ACHN (cell line): Measurements from ENCODE around the gene EPB41L4A.
"Not testable (repeated sequence)": the region's sequence is repeated elsewhere in the genome, so short reads cannot be mapped to it uniquely, and the experiment has no call there.

ENCODE experiments used
- DNase-seq: peaks from one replicate; pipeline ENCODE4 v3.0.0-alpha.2; 2015
- in situ Hi-C: cut with HindIII; loops from 2 replicates; pipeline ENCODE4 v1.10.0; 2017; ENCODE audit warnings: low sequenced_read_pairs, low pct_ligation_motif_present, low pct_unique_long_range_greater_than_20kb

EPB41L4A gene

GRCh38 chr5:112367400-112367799 is 51.7 kb downstream of the EPB41L4A start:
- in situ Hi-C loops, result no loop called here
- DNase-seq, result no peak

GRCh38 chr5:112366987-112367386 is 52.1 kb downstream of the EPB41L4A start:
- in situ Hi-C loops, result no loop called here

GRCh38 chr5:112360740-112361139 is 58.3 kb downstream of the EPB41L4A start:
- DNase-seq, in situ Hi-C loops: not testable (repeated sequence)

More at GRCh38 chr5:112366987-112367386, 52.1 kb downstream of the EPB41L4A start:
- peak; percentile 11 for DNase-seq

GRCh38 chr5:112356178-112356956 is 62.7 kb downstream of the EPB41L4A start:
- no peak for DNase-seq
- in situ Hi-C loops, result no loop called here

- in situ Hi-C loops, result no loop called here
- no peak for DNase-seq
These were observed 63.9 kb downstream of the EPB41L4A start for GRCh38 chr5:112355058-112355685.

GRCh38 chr5:112353678-112354077 is 65.4 kb downstream of the EPB41L4A start:
- in situ Hi-C loops, result no loop called here
- DNase-seq, result no peak

- DNase-seq, result no peak
- in situ Hi-C loops, result no loop called here
These were observed 67.9 kb downstream of the EPB41L4A start for GRCh38 chr5:112351225-112351624.

GRCh38 chr5:112350626-112351025 is 68.5 kb downstream of the EPB41L4A start:
- no peak for DNase-seq

GRCh38 chr5:112349371-112349770 is 69.7 kb downstream of the EPB41L4A start:
- no peak for DNase-seq
- in situ Hi-C loops, result no loop called here

More at GRCh38 chr5:112350626-112351025, 68.5 kb downstream of the EPB41L4A start:
- in situ Hi-C loops, result no loop called here

- in situ Hi-C loops, result no loop called here
- DNase-seq, result no peak
These were observed 70.2 kb downstream of the EPB41L4A start for GRCh38 chr5:112348915-112349314.

GRCh38 chr5:112348387-112348786 is 70.7 kb downstream of the EPB41L4A start:
- in situ Hi-C loops, result no loop called here
- no peak for DNase-seq

- no peak for DNase-seq
- in situ Hi-C loops, result no loop called here
These were observed 72.5 kb downstream of the EPB41L4A start for GRCh38 chr5:112346411-112347044.

GRCh38 chr5:112344540-112344939 is 74.5 kb downstream of the EPB41L4A start:
- no peak for DNase-seq
- in situ Hi-C loops, result no loop called here

GRCh38 chr5:112342389-112342788 is 76.7 kb downstream of the EPB41L4A start:
- in situ Hi-C loops, result no loop called here
- no peak for DNase-seq

GRCh38 chr5:112339761-112340160 is 79.3 kb downstream of the EPB41L4A start:
- DNase-seq, result peak; percentile 28
- in situ Hi-C loops, result no loop called here

GRCh38 chr5:112338681-112339337 is 80.3 kb downstream of the EPB41L4A start:
- in situ Hi-C loops, result no loop called here
- DNase-seq, result peak; percentile 50

- in situ Hi-C loops, result no loop called here
- no peak for DNase-seq
These were observed 85.7 kb downstream of the EPB41L4A start for GRCh38 chr5:112333331-112333781.

- DNase-seq, result no peak
- in situ Hi-C loops, result no loop called here
These were observed 87.2 kb downstream of the EPB41L4A start for GRCh38 chr5:112331892-112332291.
